Embryonic facial prominence (tissue), 1 donor: Measurements from ENCODE around the gene MPHOSPH6.
"Not testable (repeated sequence)": the region's sequence is repeated elsewhere in the genome, so short reads cannot be mapped to it uniquely, and the experiment has no call there.

Experiments used
- DNase-seq: peaks from one replicate; pipeline ENCODE4 v3.0.0-alpha.2; 2016; ENCODE audit errors: extremely low spot score

Gene MPHOSPH6

GRCh38 chr16:82118749-82119148 is 51.3 kb downstream of the MPHOSPH6 start:
- no peak for DNase-seq

- DNase-seq: no peak
Observed at GRCh38 chr16:82116535-82116934, 53.5 kb downstream of the MPHOSPH6 start.

GRCh38 chr16:82113741-82114140 is 56.3 kb downstream of the MPHOSPH6 start:
- DNase-seq: no peak

GRCh38 chr16:82111944-82112343 is 58.1 kb downstream of the MPHOSPH6 start:
- no peak for DNase-seq

- not testable (repeated sequence) for DNase-seq
Observed at GRCh38 chr16:82109266-82109665, 60.8 kb downstream of the MPHOSPH6 start.

- no peak for DNase-seq
Observed at GRCh38 chr16:82108774-82109173, 61.2 kb downstream of the MPHOSPH6 start.

GRCh38 chr16:82108100-82108499 is 61.9 kb downstream of the MPHOSPH6 start:
- DNase-seq: no peak

- no peak for DNase-seq
Observed at GRCh38 chr16:82105107-82105506, 64.9 kb downstream of the MPHOSPH6 start.
